Neural cell (in vitro differentiated cells): ENCODE results near the gene ROR1. TPM values are rescaled to one million over a fixed set of nuclear protein-coding genes. Genes with fewer than 3 reads are reported as not detected.

Source experiments
- H2AFZ ChIP-seq: fragments of 200-600, 300-800 bp; sonication (generic), shearing (Covaris generic); 2 replicates; pipeline ENCODE4 v1.6.0; 2014; ENCODE audit warnings: low read depth, mild to moderate bottlenecking, antibody characterized with exemption, low read length, moderate library complexity
- H3F3A ChIP-seq: fragments of 200-600 bp; shearing (Covaris generic); 2 replicates; pipeline ENCODE4 v1.6.1; 2016; ENCODE audit warnings: mild to moderate bottlenecking, moderate library complexity, mixed read lengths, antibody characterized with exemption, low read length; ENCODE audit not compliant: insufficient read depth, poor library complexity, severe bottlenecking
- H3K27ac ChIP-seq: fragments of 200-600, 300-800 bp; sonication (generic), shearing (Covaris generic); 2 replicates; pipeline ENCODE4 v1.5.1; 2014; ENCODE audit warnings: mild to moderate bottlenecking, low read length, moderate library complexity
- H3K27me3 ChIP-seq: fragments of 300-800, 200-600 bp; sonication (generic), shearing (Covaris generic); 2 replicates; pipeline ENCODE4 v1.6.0; 2014; ENCODE audit warnings: mild to moderate bottlenecking, low read depth, low read length, moderate library complexity; ENCODE audit not compliant: insufficient read depth
- H3K36me3 ChIP-seq: fragments of 300-800, 200-600 bp; sonication (generic), shearing (Covaris generic); 2 replicates; pipeline ENCODE4 v1.5.1; 2014; ENCODE audit warnings: mild to moderate bottlenecking, antibody characterized with exemption, low read length, moderate library complexity; ENCODE audit not compliant: insufficient read depth
- H3K4me2 ChIP-seq: fragments of 300-800, 200-600 bp; sonication (generic), shearing (Covaris generic); 2 replicates; pipeline ENCODE4 v1.6.0; 2014; ENCODE audit warnings: mild to moderate bottlenecking, low read length
- H3K4me3 ChIP-seq: fragments of 300-800, 200-600 bp; sonication (generic), shearing (Covaris generic); 2 replicates; pipeline ENCODE4 v1.5.1; 2014; ENCODE audit warnings: mild to moderate bottlenecking, low read length, moderate library complexity
- H3K79me2 ChIP-seq: fragments of 200-600 bp; shearing (Covaris generic); replicated peaks from 2 replicates; pipeline ENCODE4 v1.6.0; 2014; ENCODE audit warnings: mild to moderate bottlenecking, low read length, moderate library complexity; ENCODE audit not compliant: insufficient read depth
- H3K9ac ChIP-seq: fragments of 300-800, 200-600 bp; sonication (generic), shearing (Covaris generic); 2 replicates; pipeline ENCODE4 v1.6.1; 2016; ENCODE audit warnings: mild to moderate bottlenecking, low read length, mixed read lengths
- H3K9me2 ChIP-seq: fragments of 200-600 bp; shearing (Covaris generic); 2 replicates; pipeline ENCODE4 v1.6.1; 2016; ENCODE audit warnings: mild to moderate bottlenecking, low read length, mixed read lengths; ENCODE audit not compliant: insufficient read depth
- H3K9me3 ChIP-seq: fragments of 200-600, 300-800 bp; sonication (generic), shearing (Covaris generic); 2 replicates; pipeline ENCODE4 v1.6.1; 2016; ENCODE audit warnings: mild to moderate bottlenecking, mixed run types, low read length, moderate library complexity, mixed read lengths
- H4K20me1 ChIP-seq: fragments of 200-600 bp; shearing (Covaris generic); 2 replicates; pipeline ENCODE4 v1.6.1; 2016; ENCODE audit warnings: mild to moderate bottlenecking, mixed run types; ENCODE audit not compliant: insufficient read depth
- CTCF ChIP-seq: fragments of 450-650 bp; IDR thresholded peaks from 2 replicates; pipeline ENCODE4 v1.5.1; 2014; ENCODE audit warnings: antibody characterized with exemption, mild to moderate bottlenecking, moderate library complexity; ENCODE audit not compliant: poor library complexity, severe bottlenecking
- EP300 ChIP-seq: fragments of 450-650 bp; conservative IDR thresholded peaks from 2 replicates; pipeline ENCODE4 v1.6.1; 2014; ENCODE audit warnings: antibody characterized with exemption, mild to moderate bottlenecking, moderate library complexity; ENCODE audit not compliant: poor library complexity, severe bottlenecking
- EZH2 ChIP-seq: fragments of 200-600, 300-800 bp; shearing (Covaris generic), sonication (generic); IDR thresholded peaks from 2 replicates; pipeline ENCODE4 v1.6.1; 2014; ENCODE audit warnings: antibody characterized with exemption, low read length, borderline replicate concordance, mild to moderate bottlenecking; ENCODE audit not compliant: insufficient read depth, poor library complexity, severe bottlenecking
- MXI1 ChIP-seq: fragments of 450-650 bp; conservative IDR thresholded peaks from 2 replicates; pipeline ENCODE4 v1.6.1; 2014; ENCODE audit warnings: antibody characterized with exemption, mild to moderate bottlenecking; ENCODE audit not compliant: poor library complexity, severe bottlenecking
- POLR2AphosphoS5 ChIP-seq: IDR thresholded peaks from 2 replicates; pipeline ENCODE4 v1.6.1; 2012
- RAD21 ChIP-seq: fragments of 450-650 bp; conservative IDR thresholded peaks from 2 replicates; pipeline ENCODE4 v1.6.1; 2014; ENCODE audit warnings: antibody characterized with exemption, mild to moderate bottlenecking, moderate library complexity
- SMC3 ChIP-seq: fragments of 450-650 bp; conservative IDR thresholded peaks from 2 replicates; pipeline ENCODE4 v1.6.1; 2014; ENCODE audit warnings: antibody characterized with exemption, mild to moderate bottlenecking, moderate library complexity; ENCODE audit not compliant: poor library complexity
- TAF1 ChIP-seq: IDR thresholded peaks from 2 replicates; pipeline ENCODE4 v1.6.1; 2012; ENCODE audit warnings: low read depth
- polyA plus RNA-seq: library from polyadenylated mRNA; depleted of rRNA; stranded (reverse); fragments of >200 nt; gene quantifications from 2 replicates; pipeline ENCODE4 v1.2.3, GENCODE V29; 2014
- TF ChIP-seq, protein P1 (sequence below): IDR thresholded peaks from 2 replicates; pipeline ENCODE4 v1.6.1; 2012; ENCODE audit warnings: borderline replicate concordance

ROR1 gene
- polyA plus RNA-seq, 1 donor from 2014 or later: 0.27 TPM

- Histone ChIP-seq H2AFZ (no peak overlapping the region), H3K9ac (no peak overlapping the region), H4K20me1 (no peaks in the 10 kb centered on the region), H3K9me2 (no peaks in the 10 kb centered on the region), H3K4me2 (no peak overlapping the region), H3K79me2 (no peaks in the 10 kb centered on the region), H3K4me3 (no peak overlapping the region), H3F3A (no peaks in the 10 kb centered on the region), H3K27me3 (no peaks in the 10 kb centered on the region), H3K9me3 (no peaks in the 10 kb centered on the region), H3K36me3 (no peaks in the 10 kb centered on the region), H3K27ac (no peak overlapping the region)
- TF ChIP-seq CTCF (no peak), EZH2 (no peak), EP300 (no peak), POLR2AphosphoS5 (no peak)
- TF ChIP-seq, protein P1, sequence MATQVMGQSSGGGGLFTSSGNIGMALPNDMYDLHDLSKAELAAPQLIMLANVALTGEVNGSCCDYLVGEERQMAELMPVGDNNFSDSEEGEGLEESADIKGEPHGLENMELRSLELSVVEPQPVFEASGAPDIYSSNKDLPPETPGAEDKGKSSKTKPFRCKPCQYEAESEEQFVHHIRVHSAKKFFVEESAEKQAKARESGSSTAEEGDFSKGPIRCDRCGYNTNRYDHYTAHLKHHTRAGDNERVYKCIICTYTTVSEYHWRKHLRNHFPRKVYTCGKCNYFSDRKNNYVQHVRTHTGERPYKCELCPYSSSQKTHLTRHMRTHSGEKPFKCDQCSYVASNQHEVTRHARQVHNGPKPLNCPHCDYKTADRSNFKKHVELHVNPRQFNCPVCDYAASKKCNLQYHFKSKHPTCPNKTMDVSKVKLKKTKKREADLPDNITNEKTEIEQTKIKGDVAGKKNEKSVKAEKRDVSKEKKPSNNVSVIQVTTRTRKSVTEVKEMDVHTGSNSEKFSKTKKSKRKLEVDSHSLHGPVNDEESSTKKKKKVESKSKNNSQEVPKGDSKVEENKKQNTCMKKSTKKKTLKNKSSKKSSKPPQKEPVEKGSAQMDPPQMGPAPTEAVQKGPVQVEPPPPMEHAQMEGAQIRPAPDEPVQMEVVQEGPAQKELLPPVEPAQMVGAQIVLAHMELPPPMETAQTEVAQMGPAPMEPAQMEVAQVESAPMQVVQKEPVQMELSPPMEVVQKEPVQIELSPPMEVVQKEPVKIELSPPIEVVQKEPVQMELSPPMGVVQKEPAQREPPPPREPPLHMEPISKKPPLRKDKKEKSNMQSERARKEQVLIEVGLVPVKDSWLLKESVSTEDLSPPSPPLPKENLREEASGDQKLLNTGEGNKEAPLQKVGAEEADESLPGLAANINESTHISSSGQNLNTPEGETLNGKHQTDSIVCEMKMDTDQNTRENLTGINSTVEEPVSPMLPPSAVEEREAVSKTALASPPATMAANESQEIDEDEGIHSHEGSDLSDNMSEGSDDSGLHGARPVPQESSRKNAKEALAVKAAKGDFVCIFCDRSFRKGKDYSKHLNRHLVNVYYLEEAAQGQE: no peak
Observed at GRCh38 chr1:64131155-64131554, 357.3 kb downstream of the ROR1 start.

GRCh38 chr1:64133036-64133435 lies 359.2 kb downstream of the ROR1 start:
- no peak overlapping the region for H2AFZ ChIP-seq
- no peak overlapping the region for H3K9ac ChIP-seq
- H3K27ac ChIP-seq: no peak overlapping the region
- H3K4me2 ChIP-seq: no peak overlapping the region
- no peak overlapping the region for H3K4me3 ChIP-seq
- no peaks in the 10 kb centered on the region for H3F3A ChIP-seq
- TF ChIP-seq EZH2 (no peak), TAF1 (no peak), MXI1 (no peak), SMC3 (no peak), EP300 (no peak), CTCF (no peak), RAD21 (no peak), POLR2AphosphoS5 (no peak)
- TF ChIP-seq, protein P1: no peak
- no peaks in the 10 kb centered on the region for H3K9me2 ChIP-seq
- no peaks in the 10 kb centered on the region for H3K9me3 ChIP-seq
- no peaks in the 10 kb centered on the region for H3K36me3 ChIP-seq
- H4K20me1 ChIP-seq: no peaks in the 10 kb centered on the region
- no peaks in the 10 kb centered on the region for H3K79me2 ChIP-seq
- no peaks in the 10 kb centered on the region for H3K27me3 ChIP-seq
